CD14-positive monocyte (primary cell): Measurements from ENCODE around the gene CIB4. TPM values are rescaled to one million over a fixed set of nuclear protein-coding genes. Genes with fewer than 3 reads are reported as not detected.

Source experiments
- DNase-seq, 3 donors: peaks; one replicate each; pipeline ENCODE4 v3.0.0-alpha.2; 2011 to 2022
- H2AFZ ChIP-seq: 2 replicates; pipeline ENCODE4 v1.6.0; 2012; ENCODE audit warnings: mild to moderate bottlenecking, low read depth, low read length, inconsistent platforms; ENCODE audit not compliant: insufficient read depth, poor library complexity, severe bottlenecking
- H3K27ac ChIP-seq, 2 donors: 1 replicate in 1 of 2; 2 replicates in 1 of 2; pipeline ENCODE4 v1.5.1; 2012 to 2013; ENCODE audit warnings: low read length in 2 of 2, control low read depth in 1 of 2, inconsistent platforms in 1 of 2, low read depth in 1 of 2, mild to moderate bottlenecking in 1 of 2
- H3K27me3 ChIP-seq, 2 donors: one replicate each; pipeline versions ENCODE4 v1.6.0 to v1.6.1; 2011 to 2013; ENCODE audit warnings: low read length in 2 of 2; ENCODE audit not compliant: control insufficient read depth in 2 of 2, insufficient read depth in 2 of 2
- H3K36me3 ChIP-seq, 2 donors: replicated peaks in 1 of 2; 1 replicate in 1 of 2; 2 replicates in 1 of 2; pipeline versions ENCODE4 v1.5.1 to v1.6.1; 2012 to 2013; ENCODE audit warnings: low read length in 2 of 2, control low read depth in 1 of 2, inconsistent platforms in 1 of 2, mild to moderate bottlenecking in 1 of 2; ENCODE audit not compliant: insufficient read depth in 2 of 2, control insufficient read depth in 1 of 2
- H3K4me1 ChIP-seq, 2 donors: 1 replicate in 1 of 2; 2 replicates in 1 of 2; pipeline versions ENCODE4 v1.5.1 to v1.6.1; 2012 to 2013; ENCODE audit warnings: low read length in 2 of 2, control low read depth in 1 of 2, inconsistent platforms in 1 of 2, mild to moderate bottlenecking in 1 of 2, moderate library complexity in 1 of 2; ENCODE audit not compliant: insufficient read depth in 2 of 2, control insufficient read depth in 1 of 2
- H3K4me2 ChIP-seq: replicated peaks from 2 replicates; pipeline ENCODE3; 2012; ENCODE audit warnings: low read length, moderate library complexity, mild to moderate bottlenecking; ENCODE audit not compliant: poor library complexity, severe bottlenecking; ENCODE audit errors: extremely low read depth
- H3K4me3 ChIP-seq, 3 experiments: fragments of 200-600 bp in 1 of 3; sonication (generic) in 1 of 3; replicated peaks in 1 of 3; 1 replicate in 2 of 3; 2 replicates in 1 of 3; pipeline ENCODE4 v1.5.1; 2011 to 2013; ENCODE audit warnings: low read length in 3 of 3, mild to moderate bottlenecking in 3 of 3, control low read depth in 2 of 3, low read depth in 2 of 3, inconsistent platforms in 1 of 3, moderate library complexity in 1 of 3
- H3K79me2 ChIP-seq: 2 replicates; pipeline ENCODE4 v1.6.0; 2012; ENCODE audit warnings: mild to moderate bottlenecking, control low read depth, inconsistent platforms, low read length, moderate library complexity; ENCODE audit not compliant: insufficient read depth
- H3K9ac ChIP-seq: 2 replicates; pipeline ENCODE4 v1.6.0; 2017; ENCODE audit warnings: low read length, mild to moderate bottlenecking; ENCODE audit not compliant: insufficient read depth, poor library complexity, severe bottlenecking
- H3K9me3 ChIP-seq, 2 donors: replicated peaks in 1 of 2; 1 replicate in 1 of 2; 2 replicates in 1 of 2; pipeline versions ENCODE4 v1.5.1 to v1.6.1; 2012 to 2013; ENCODE audit warnings: low read length in 2 of 2, control low read depth in 1 of 2; ENCODE audit not compliant: control insufficient read depth in 1 of 2, insufficient read depth in 1 of 2
- H4K20me1 ChIP-seq: 2 replicates; pipeline ENCODE4 v1.6.0; 2012; ENCODE audit warnings: mild to moderate bottlenecking, low read length, control low read depth, moderate library complexity; ENCODE audit not compliant: insufficient read depth
- H3K27ac Mint-ChIP-seq, 7 donors: one replicate each; pipeline ENCODE4 v1.8.0; 2020; ENCODE audit warnings: mild to moderate bottlenecking in 7 of 7, mixed read lengths in 7 of 7, moderate library complexity in 6 of 7, inconsistent platforms in 2 of 7
- H3K27me3 Mint-ChIP-seq, 3 donors: one replicate each; pipeline ENCODE4 v1.8.0; 2021 to 2022; ENCODE audit warnings: low read depth in 3 of 3, mild to moderate bottlenecking in 3 of 3, mixed read lengths in 3 of 3, moderate library complexity in 3 of 3, inconsistent platforms in 1 of 3
- H3K36me3 Mint-ChIP-seq, 2 donors: one replicate each; pipeline ENCODE4 v1.8.0; 2020; ENCODE audit warnings: mixed read lengths in 2 of 2, inconsistent platforms in 1 of 2, mild to moderate bottlenecking in 1 of 2
- H3K4me1 Mint-ChIP-seq: one replicate; pipeline ENCODE4 v1.8.0; 2020; ENCODE audit warnings: mild to moderate bottlenecking, mixed read lengths
- H3K4me3 Mint-ChIP-seq, 2 donors: one replicate each; pipeline ENCODE4 v1.8.0; 2020; ENCODE audit warnings: mild to moderate bottlenecking in 2 of 2, mixed read lengths in 2 of 2, moderate library complexity in 1 of 2
- H3K9me3 Mint-ChIP-seq, 7 donors: one replicate each; pipeline ENCODE4 v1.8.0; 2020 to 2022; ENCODE audit warnings: mixed read lengths in 7 of 7, mild to moderate bottlenecking in 6 of 7, moderate library complexity in 6 of 7, inconsistent platforms in 2 of 7
- CTCF ChIP-seq: fragments of 200-600 bp; IDR thresholded peaks from one replicate; pipeline ENCODE4 v1.8.0; 2022; ENCODE audit warnings: antibody characterized with exemption, mild to moderate bottlenecking
- WGBS: methylation state at CpG from one replicate; pipeline ENCODE4 v1.1.5; 2013; ENCODE audit warnings: missing lambda C conversion rate; ENCODE audit not compliant: insufficient coverage; 5-methylcytosine and 5-hydroxymethylcytosine counted together
- intact Hi-C, 2 donors: fragments of 100-400 bp; cut with micrococcal nuclease; formaldehyde crosslinking; loops; one replicate each; pipeline versions ENCODE4 v1.15.0 to v1.15.1; 2023
- polyA plus RNA-seq, 3 donors: library from polyadenylated mRNA; depleted of rRNA in 1 of 3; unstranded in 2 of 3; stranded (reverse) in 1 of 3; fragments of 300-500 nt in 2 of 3; fragments of >200 nt in 1 of 3; fragmentation: Illumina TruSeq in 2 of 3; gene quantifications; 1 replicate in 2 of 3; 2 replicates in 1 of 3; pipeline ENCODE4 v1.2.3, GENCODE V29; 2012 to 2021

CIB4 gene
- polyA plus RNA-seq, 3 donors = not detected

DNA sequence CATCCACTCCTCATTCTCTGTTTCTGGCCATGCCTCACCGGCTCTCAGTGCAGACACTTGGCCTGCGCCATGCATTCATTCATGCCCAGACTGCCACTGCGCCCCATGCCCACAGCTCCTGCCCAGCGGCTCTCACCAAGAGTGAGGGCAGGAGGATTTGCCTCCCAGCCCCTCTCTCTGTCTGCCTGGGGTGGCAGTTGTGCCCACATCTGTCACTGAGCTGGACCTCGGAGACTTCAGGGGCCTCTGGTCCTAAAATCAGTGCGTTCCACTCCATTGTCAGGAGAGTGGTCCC is 75.1 kb downstream of the CIB4 start:
- H3K9me3 ChIP-seq = peaks cover 0 to 4% of the 10 kb centered on the region in 2 donors
- peaks cover 7 to 12% of the 10 kb centered on the region in 2 donors for H3K4me1 ChIP-seq
- no peaks in the 10 kb centered on the region for H3K36me3 ChIP-seq
- no peaks in the 10 kb centered on the region for H3K79me2 ChIP-seq
- Mint-ChIP-seq H3K9me3 (peaks cover 0 to 4% (median 0%) of the 10 kb centered on the region in 7 donors), H3K4me1 (peaks cover 10% of the 10 kb centered on the region), H3K27ac (no peak overlapping the region), H3K27me3 (peaks cover 43 to 74% (median 44%) of the 10 kb centered on the region in 3 donors), H3K36me3 (no peaks in the 10 kb centered on the region), H3K4me3 (peak overlapping the region in 1 of 2 donors; percentile 9)
- H3K27me3 ChIP-seq = peaks cover 12 to 40% of the 10 kb centered on the region in 2 donors
- DNase-seq = no peak
- no peak overlapping the region for H3K4me3 ChIP-seq
- 100% methylated on average over 4 of the region's 6 CpGs for WGBS
- no peaks in the 10 kb centered on the region for H4K20me1 ChIP-seq
- no peak for TF ChIP-seq CTCF
- no peak overlapping the region for H3K27ac ChIP-seq
- intact Hi-C loops = no loop called here
- H3K4me2 ChIP-seq = no peak overlapping the region
- no peak overlapping the region for H2AFZ ChIP-seq
- no peak overlapping the region for H3K9ac ChIP-seq

DNA sequence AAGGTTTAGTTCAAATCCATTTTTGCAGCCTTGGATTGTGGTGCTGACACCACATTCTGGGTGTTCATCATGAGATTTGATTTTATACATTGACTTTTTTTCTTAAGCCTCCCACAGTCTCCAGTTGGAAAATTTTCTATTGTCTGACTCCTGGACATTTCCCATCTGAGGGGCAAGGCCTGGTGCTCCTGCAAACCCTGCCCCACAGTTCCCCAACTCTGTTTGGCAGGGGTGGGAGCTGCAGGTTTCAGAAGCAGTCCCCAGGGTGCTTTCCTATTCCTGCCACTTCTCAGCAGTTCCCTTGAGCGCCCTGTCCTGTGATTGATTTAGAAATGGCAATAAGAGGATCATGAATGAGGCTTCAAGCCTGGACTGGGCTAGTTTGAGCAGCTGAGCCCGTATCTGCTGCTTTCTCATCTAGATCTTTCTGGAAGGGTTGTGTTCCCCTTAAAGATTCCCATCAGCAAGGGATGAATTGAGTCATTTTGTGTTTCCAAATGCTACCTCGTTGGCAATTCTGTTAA is 77.0 kb downstream of the CIB4 start:
- DNase-seq = no peak

More for the DNA sequence above, 77.0 kb downstream of the CIB4 start:
- no peaks in the 10 kb centered on the region for H3K36me3 ChIP-seq
- no peak overlapping the region for H3K9ac ChIP-seq
- no peak overlapping the region for H2AFZ ChIP-seq
- no peaks in the 10 kb centered on the region for H3K36me3 Mint-ChIP-seq
- peaks cover 53 to 79% (median 58%) of the 10 kb centered on the region in 3 donors for H3K27me3 Mint-ChIP-seq
- H3K4me3 ChIP-seq = no peak overlapping the region
- H3K4me2 ChIP-seq = no peak overlapping the region
- peaks cover 0 to 4% of the 10 kb centered on the region in 2 donors for H3K9me3 ChIP-seq
- peaks cover 7 to 12% of the 10 kb centered on the region in 2 donors for H3K4me1 ChIP-seq
- no peaks in the 10 kb centered on the region for H4K20me1 ChIP-seq
- H3K27ac Mint-ChIP-seq = peak overlapping the region in 2 of 7 donors; percentile 41 to 42
- TF ChIP-seq CTCF = no peak
- H3K79me2 ChIP-seq = no peaks in the 10 kb centered on the region
- peaks cover 10% of the 10 kb centered on the region for H3K4me1 Mint-ChIP-seq
- peaks cover 14 to 55% of the 10 kb centered on the region in 2 donors for H3K27me3 ChIP-seq
- intact Hi-C loops = no loop called here
- H3K9me3 Mint-ChIP-seq = peaks cover 0 to 6% (median 0%) of the 10 kb centered on the region in 7 donors
- WGBS = 92% methylated on average over 2 of the region's 3 CpGs
- H3K27ac ChIP-seq = no peak overlapping the region
- H3K4me3 Mint-ChIP-seq = peak overlapping the region in 1 of 2 donors; percentile 16
